Astrocyte of the spinal cord (primary cell): Measurements from ENCODE around the gene LENG9.

Experiments used
- DNase-seq: peaks from one replicate; pipeline ENCODE4 v3.0.0; 2011; ENCODE audit warnings: low read depth, low spot score
- H3K4me3 ChIP-seq: 2 replicates; pipeline ENCODE4 v1.5.1; 2011; ENCODE audit warnings: low read depth, mild to moderate bottlenecking, low read length, moderate library complexity
- CTCF ChIP-seq: IDR thresholded peaks from 2 replicates; pipeline ENCODE4 v1.5.1; 2012; ENCODE audit warnings: low read depth, mild to moderate bottlenecking, low read length, inconsistent platforms
- in situ Hi-C: cut with HindIII; loops from 2 replicates; pipeline ENCODE4 v1.10.0; 2017; ENCODE audit warnings: low sequenced_read_pairs

The LENG9 gene

GRCh38 chr19:54465426-54466109, 2.0 kb upstream of the LENG9 start:
- TF ChIP-seq CTCF, result no peak
- no peak for DNase-seq
- in situ Hi-C loops, result no loop called here
- H3K4me3 ChIP-seq, result no peak overlapping the region

GRCh38 chr19:54464630-54465425, 1.2 kb upstream of the LENG9 start:
- DNase-seq, result peak; percentile 90
- in situ Hi-C loops, result no loop called here
- peak overlapping the region; percentile 43 for H3K4me3 ChIP-seq

GRCh38 chr19:54464044-54464629, 559 bp upstream of the LENG9 start:
- DNase-seq, result peak; percentile 86
- peak overlapping the region; percentile 43 for H3K4me3 ChIP-seq
- TF ChIP-seq CTCF, result no peak
- in situ Hi-C loops, result no loop called here

More at GRCh38 chr19:54464630-54465425, 1.2 kb upstream of the LENG9 start:
- TF ChIP-seq CTCF, result no peak

GRCh38 chr19:54462655-54463530, 685 bp downstream of the LENG9 start:
- DNase-seq, result peak; percentile 61
- peak; percentile 27 for TF ChIP-seq CTCF
- in situ Hi-C loops, result no loop called here
- peak overlapping the region; percentile 43 for H3K4me3 ChIP-seq

GRCh38 chr19:54462047-54462654, 1.4 kb downstream of the LENG9 start:
- no peak for DNase-seq
- no peak for TF ChIP-seq CTCF
- in situ Hi-C loops, result no loop called here
- peak overlapping the region; percentile 43 for H3K4me3 ChIP-seq
